ENCODE data around the gene CLDND2.

DNA sequence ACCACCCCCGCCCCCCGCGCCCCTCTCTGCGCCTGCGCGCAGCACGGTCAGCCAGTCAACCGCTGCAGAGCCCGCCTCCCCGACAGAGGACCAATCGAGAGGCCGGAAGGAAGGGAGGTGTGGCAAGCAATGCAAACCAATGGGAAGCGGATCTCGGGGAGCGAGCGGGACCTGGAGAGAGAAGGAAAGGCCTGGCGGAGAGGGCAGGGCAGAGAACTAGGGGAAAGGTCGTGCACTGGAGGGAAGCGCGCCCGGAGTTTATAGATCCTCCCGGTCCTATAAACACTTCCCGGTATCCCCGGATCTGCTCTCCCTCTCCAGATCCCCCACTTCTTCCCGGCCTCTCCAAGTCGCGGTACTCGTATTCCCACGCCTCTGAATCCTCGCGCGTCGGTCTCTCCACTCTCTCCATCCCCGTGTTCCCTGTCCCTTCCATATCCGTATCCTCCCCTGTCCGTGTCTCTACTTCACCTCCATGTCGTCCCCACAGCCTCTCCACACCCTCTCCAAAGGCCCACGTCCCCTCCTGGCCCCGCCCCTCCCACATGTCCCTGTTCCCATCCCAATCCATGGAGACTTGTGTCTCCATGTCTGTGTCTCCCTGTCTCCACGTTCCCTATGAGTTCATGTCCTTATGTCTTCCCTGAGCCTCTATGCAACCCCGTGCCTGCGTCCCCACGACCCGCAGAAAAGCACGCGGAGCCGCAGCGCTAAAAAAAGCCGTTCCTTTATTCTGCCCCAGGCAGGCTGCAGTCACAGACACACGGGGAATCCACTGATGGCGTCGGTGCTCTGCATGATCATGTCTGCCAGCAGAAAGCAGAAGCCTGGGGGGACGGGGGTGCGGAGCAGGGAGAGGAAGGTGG is 2.2 kb downstream of the CLDND2 start:
- no peak for TF ChIP-seq CTCF (conservative IDR thresholded peaks at IDR 0.05 in 1 of 2, IDR thresholded peaks at IDR 0.05 in 1 of 2; ENCODE audit: low read depth in 1 of 2, low read length in 2 of 2)
- no peak for TF ChIP-seq EZH2 (IDR thresholded peaks at IDR 0.05; ENCODE audit: low read length, missing control alignments)

Measured in fibroblast of lung (primary cell).